GM12878 (cell line): Measurements from ENCODE around the gene ZNRF3. TPM values are rescaled to one million over a fixed set of nuclear protein-coding genes. Genes with fewer than 3 reads are reported as not detected.
A peak's percentile ranks its signal among the peaks of the same experiment; 100 is the strongest.

Source experiments
- ATF2 ChIP-seq: IDR thresholded peaks from 2 replicates; pipeline ENCODE4 v1.6.1; 2012; ENCODE audit warnings: low read length, inconsistent platforms
- BHLHE40 ChIP-seq, 2 experiments: fragments of 450-650 bp in 1 of 2; IDR thresholded peaks; 2 replicates each; pipeline ENCODE4 v1.6.1; 2011 to 2017; ENCODE audit warnings: low read depth in 2 of 2, borderline replicate concordance in 1 of 2, improper control_type of control experiment in 1 of 2, low read length in 1 of 2, mild to moderate bottlenecking in 1 of 2
- DPF2 ChIP-seq: fragments of 450-650 bp; IDR thresholded peaks from 2 replicates; pipeline ENCODE4 v1.6.1; 2017; ENCODE audit warnings: mild to moderate bottlenecking
- E4F1 ChIP-seq: fragments of 450-650 bp; IDR thresholded peaks from 2 replicates; pipeline ENCODE4 v1.6.1; 2018; ENCODE audit warnings: borderline replicate concordance, mild to moderate bottlenecking; ENCODE audit not compliant: partially characterized antibody
- FOXM1 ChIP-seq: IDR thresholded peaks from 2 replicates; pipeline ENCODE4 v1.6.1; 2012; ENCODE audit warnings: low read depth, mild to moderate bottlenecking, inconsistent platforms, low read length, moderate library complexity
- GATAD2B ChIP-seq: fragments of 450-650 bp; conservative IDR thresholded peaks from 2 replicates; pipeline ENCODE4 v1.6.1; 2017; ENCODE audit warnings: low read depth, mild to moderate bottlenecking, moderate library complexity
- MTA2 ChIP-seq: fragments of 450-650 bp; IDR thresholded peaks from 2 replicates; pipeline ENCODE4 v1.6.1; 2016; ENCODE audit warnings: low read depth, mild to moderate bottlenecking, moderate library complexity
- MTA3 ChIP-seq: IDR thresholded peaks from 2 replicates; pipeline ENCODE4 v1.6.1; 2012; ENCODE audit warnings: low read length, inconsistent platforms, borderline replicate concordance
- NFXL1 ChIP-seq: fragments of 450-650 bp; IDR thresholded peaks from 2 replicates; pipeline ENCODE4 v1.6.1; 2017; ENCODE audit warnings: antibody characterized with exemption, mild to moderate bottlenecking, borderline replicate concordance
- NR2F1 ChIP-seq: fragments of 450-650 bp; conservative IDR thresholded peaks from 2 replicates; pipeline ENCODE4 v1.6.1; 2017; ENCODE audit warnings: mild to moderate bottlenecking
- NRF1 ChIP-seq: conservative IDR thresholded peaks from 2 replicates; pipeline ENCODE4 v1.6.1; 2011; ENCODE audit warnings: mild to moderate bottlenecking, low read depth, low read length, improper control_type of control experiment
- PKNOX1 ChIP-seq: fragments of 450-650 bp; IDR thresholded peaks from 2 replicates; pipeline ENCODE4 v1.6.1; 2016; ENCODE audit warnings: mild to moderate bottlenecking
- RCOR1 ChIP-seq: conservative IDR thresholded peaks from 2 replicates; pipeline ENCODE4 v1.6.1; 2012; ENCODE audit warnings: low read depth, low read length, improper control_type of control experiment
- WRNIP1 ChIP-seq: IDR thresholded peaks from 2 replicates; pipeline ENCODE4 v1.6.1; 2011; ENCODE audit warnings: low read depth, low read length, improper control_type of control experiment, borderline replicate concordance
- ZBTB11 ChIP-seq: fragments of 450-650 bp; formaldehyde crosslinking; IDR thresholded peaks from 2 replicates; pipeline ENCODE4 v1.5.0; 2022; ENCODE audit warnings: mild to moderate bottlenecking, missing genetic modification characterization
- polyA plus RNA-seq, 11 experiments: library from polyadenylated mRNA; depleted of rRNA in 4 of 11; unstranded in 6 of 11; stranded (reverse) in 5 of 11; fragments of >200 nt; fragmentation: Nextera tagmentation in 4 of 11; fragmentation: Illumina TruSeq in 1 of 11; extraction: Ambion mirVana in 4 of 11; extraction: Trizol in 1 of 11; gene quantifications; 1 replicate in 1 of 11; 2 replicates in 10 of 11; pipeline versions ENCODE4 v1.2.1 to v1.2.3, GENCODE V29; 2011 to 2016; ENCODE audit warnings: inconsistent platforms in 2 of 11, missing spikeins in 2 of 11, low read depth in 1 of 11
- total RNA-seq, 4 experiments: library from RNA; depleted of rRNA in 3 of 4; stranded (reverse); fragments of >200 nt in 3 of 4; fragmentation: Illumina TruSeq in 1 of 4; extraction: Trizol in 1 of 4; gene quantifications; 2 replicates each; pipeline versions ENCODE4 v1.2.1 to v1.2.3, GENCODE V29; 2013 to 2021
- TF ChIP-seq, protein P1 (sequence below): fragments of 450-650 bp; IDR thresholded peaks from 2 replicates; pipeline ENCODE4 v1.6.1; 2017; ENCODE audit warnings: antibody characterized with exemption, mild to moderate bottlenecking, moderate library complexity

The ZNRF3 gene
- total and polyA plus RNA-seq, 10 of the 15 experiments (the other 5 are each of a cell fraction or from before 2014, with no cell fraction given), result 0.05 to 2.4 (median 0.46) TPM

DNA sequence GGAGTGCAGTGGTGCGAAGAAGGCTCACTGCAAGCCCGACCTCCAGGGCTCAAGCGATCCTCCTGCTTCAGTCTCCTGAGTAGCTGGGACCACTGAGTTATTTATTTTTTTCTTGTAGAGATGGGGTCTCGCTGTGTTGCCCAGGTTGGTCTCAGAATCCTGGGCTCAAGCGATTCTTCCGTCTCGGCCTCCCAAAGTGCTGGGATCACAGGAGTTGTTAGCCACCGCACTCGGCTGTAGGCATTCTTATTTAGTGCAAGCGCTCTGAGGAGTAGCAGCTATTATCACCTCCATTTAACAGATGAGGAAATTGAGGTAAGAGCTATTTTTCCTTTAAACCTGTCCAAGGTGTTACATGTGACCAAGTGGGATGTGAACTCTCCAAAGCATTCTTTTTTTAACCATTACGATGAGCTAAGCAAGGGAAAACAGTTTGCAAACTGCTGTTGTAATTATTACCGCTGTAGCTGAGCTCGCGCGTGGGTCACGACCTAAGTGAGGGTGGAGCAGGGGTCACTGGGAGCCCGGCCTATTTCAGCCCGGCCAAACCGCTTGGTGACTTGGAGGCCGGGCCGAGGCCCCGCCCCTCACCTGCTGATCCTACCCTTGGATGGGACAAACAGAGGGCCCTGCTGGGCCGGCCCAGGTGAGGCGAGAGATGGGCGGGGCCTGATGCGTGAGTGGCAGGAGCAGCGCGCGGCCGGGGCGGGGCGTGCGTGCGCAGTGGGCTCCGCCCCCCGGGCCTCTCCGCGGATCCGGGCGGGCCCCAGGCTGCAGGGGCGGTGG is 189.0 kb downstream of the ZNRF3 start (continued):
- TF ChIP-seq ATF2 (no peak), NRF1 (peak; percentile 38), GATAD2B (0 out of 2 replicates have a peak, but pooled peaks have one; percentile 30), BHLHE40 (IDR thresholded peaks at IDR 0.05; ENCODE audit: borderline replicate concordance in 1 of 2, low read depth in 2 of 2, low read length in 1 of 2) (peak in 1 of 2 experiments; percentile 41; a peak in 1 of 4 replicates), DPF2 (peak; percentile 73), WRNIP1 (no peak), PKNOX1 (peak; percentile 96), MTA3 (no peak), FOXM1 (no peak), NFXL1 (no peak), E4F1 (no peak), NR2F1 (peak; percentile 80), ZBTB11 (no peak), MTA2 (no peak), RCOR1 (no peak)
- TF ChIP-seq, protein P1, sequence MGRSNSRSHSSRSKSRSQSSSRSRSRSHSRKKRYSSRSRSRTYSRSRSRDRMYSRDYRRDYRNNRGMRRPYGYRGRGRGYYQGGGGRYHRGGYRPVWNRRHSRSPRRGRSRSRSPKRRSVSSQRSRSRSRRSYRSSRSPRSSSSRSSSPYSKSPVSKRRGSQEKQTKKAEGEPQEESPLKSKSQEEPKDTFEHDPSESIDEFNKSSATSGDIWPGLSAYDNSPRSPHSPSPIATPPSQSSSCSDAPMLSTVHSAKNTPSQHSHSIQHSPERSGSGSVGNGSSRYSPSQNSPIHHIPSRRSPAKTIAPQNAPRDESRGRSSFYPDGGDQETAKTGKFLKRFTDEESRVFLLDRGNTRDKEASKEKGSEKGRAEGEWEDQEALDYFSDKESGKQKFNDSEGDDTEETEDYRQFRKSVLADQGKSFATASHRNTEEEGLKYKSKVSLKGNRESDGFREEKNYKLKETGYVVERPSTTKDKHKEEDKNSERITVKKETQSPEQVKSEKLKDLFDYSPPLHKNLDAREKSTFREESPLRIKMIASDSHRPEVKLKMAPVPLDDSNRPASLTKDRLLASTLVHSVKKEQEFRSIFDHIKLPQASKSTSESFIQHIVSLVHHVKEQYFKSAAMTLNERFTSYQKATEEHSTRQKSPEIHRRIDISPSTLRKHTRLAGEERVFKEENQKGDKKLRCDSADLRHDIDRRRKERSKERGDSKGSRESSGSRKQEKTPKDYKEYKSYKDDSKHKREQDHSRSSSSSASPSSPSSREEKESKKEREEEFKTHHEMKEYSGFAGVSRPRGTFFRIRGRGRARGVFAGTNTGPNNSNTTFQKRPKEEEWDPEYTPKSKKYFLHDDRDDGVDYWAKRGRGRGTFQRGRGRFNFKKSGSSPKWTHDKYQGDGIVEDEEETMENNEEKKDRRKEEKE, result no peak
